ENCODE results near the gene GALNT2.

DNA sequence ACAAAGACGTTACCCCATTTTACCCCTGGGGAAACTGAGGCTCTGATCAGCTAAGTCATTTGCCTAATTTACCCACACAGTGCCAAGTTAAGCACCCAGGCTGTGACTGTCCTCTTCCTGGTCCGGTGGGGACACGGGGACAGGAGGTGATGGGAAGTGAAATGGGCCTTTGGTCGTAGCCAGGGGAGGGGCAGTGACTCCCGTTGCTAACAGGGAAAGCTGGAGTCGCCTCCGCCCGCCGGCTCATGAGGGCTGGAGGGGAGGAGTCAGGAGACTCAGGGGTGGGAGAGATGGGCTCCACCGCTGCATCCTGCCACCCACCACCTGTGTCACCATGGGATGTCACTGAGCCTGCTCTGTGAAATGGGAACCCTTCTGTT is 219.8 kb downstream of the GALNT2 start:
- no peak for TF ChIP-seq CTCF (IDR thresholded peaks at IDR 0.05; ENCODE audit: insufficient read depth, low read length, poor library complexity, severe bottlenecking)
- TF ChIP-seq EZH2phosphoT487 (conservative IDR thresholded peaks at IDR 0.05; ENCODE audit: low read length): no peak
